Measurements from ENCODE around the gene CDK4. TPM values are rescaled to one million over a fixed set of nuclear protein-coding genes. Genes with fewer than 3 reads are reported as not detected.

Gene CDK4
- total and polyA plus RNA-seq, 4 experiments from 2014 or later = 44.4 to 99.7 (median 66.7) TPM

- peaks cover 57 to 76% (median 67%) of the 10 kb centered on the region in 4 donors for H3K4me1 Mint-ChIP-seq
- Histone ChIP-seq H3K27ac (ENCODE audit: low read depth, low read length) (no peak overlapping the region), H3K27me3 (ENCODE audit: insufficient read depth, low read length) (no peaks in the 10 kb centered on the region), H3K4me1 (ENCODE audit: insufficient read depth, low read length) (peaks cover 66% of the 10 kb centered on the region), H3K4me3 (ENCODE audit: low read length in 2 of 2) (no peak overlapping the region), H3K9me3 (ENCODE audit: control insufficient read depth in 1 of 2, low read length in 2 of 2) (no peaks in the 10 kb centered on the region), H3K36me3 (ENCODE audit: insufficient read depth, low read length) (peaks cover 17% of the 10 kb centered on the region)
- peaks cover 21 to 44% of the 10 kb centered on the region in 2 donors for H3K36me3 Mint-ChIP-seq
- peak overlapping the region in 3 of 8 donors; percentile 36 to 58 (median 52) for H3K4me3 Mint-ChIP-seq
- no peak for DNase-seq
- ChIA-PET CTCF (ENCODE audit: partially characterized antibody) (interaction anchor here (3.0 kb wide), 1 partner anchor 12 kb away, joined by 51 read pairs; the partner anchor contains the start of gene TSPAN31), POLR2A (ENCODE audit: partially characterized antibody) (interaction anchor here (1.0 to 3.9 kb wide), 7 partner anchors 14 to 284 kb away, joined by 3 to 36 read pairs (median 19); partner anchors contain the start of genes ATP23, CTDSP2, EEF1AKMT3 and METTL1)
- intact Hi-C loops (cut with micrococcal nuclease) = loop anchor here (2.0 kb wide), 1 partner anchor 14 kb away; no protein-coding TSS in a partner anchor
- H3K27ac Mint-ChIP-seq = no peak overlapping the region
- H3K27me3 Mint-ChIP-seq = no peaks in the 10 kb centered on the region
- H3K9me3 Mint-ChIP-seq = no peaks in the 10 kb centered on the region
These were observed 3.0 kb upstream of the CDK4 start for GRCh38 chr12:57755194-57755453.

GRCh38 chr12:57754411-57755193 is 2.5 kb upstream of the CDK4 start, which contains the start of gene MARCHF9:
Gene MARCHF9, plus strand, starts transcription at chr12:57755103. Its CDS starts 426 bp downstream, at chr12:57755529.
- Histone ChIP-seq H3K27ac (ENCODE audit: low read depth, low read length) (peak within 1 kb of the TSS; percentile 82), H3K4me3 (ENCODE audit: low read length in 2 of 2) (peak within 1 kb of the TSS in 1 of 2 donors; percentile 50), H3K4me1 (ENCODE audit: insufficient read depth, low read length) (peaks cover 62% of the 10 kb centered on the region), H3K9me3 (ENCODE audit: control insufficient read depth in 1 of 2, low read length in 2 of 2) (no peaks in the 10 kb centered on the region), H3K27me3 (ENCODE audit: insufficient read depth, low read length) (no peaks in the 10 kb centered on the region), H3K36me3 (ENCODE audit: insufficient read depth, low read length) (peaks cover 17% of the 10 kb centered on the region)
- peak within 1 kb of the TSS; percentile 91 to 100 (median 99) for H3K27ac Mint-ChIP-seq
- H3K27me3 Mint-ChIP-seq = no peaks in the 10 kb centered on the region
- H3K4me3 Mint-ChIP-seq = peak within 1 kb of the TSS; percentile 88 to 98 (median 95)
- no peaks in the 10 kb centered on the region for H3K9me3 Mint-ChIP-seq
- intact Hi-C loops (cut with micrococcal nuclease) = loop anchor here (2.0 to 5.0 kb wide), 3 partner anchors 14 to 667 kb away; partner anchors contain the start of genes CTDSP2 and NAB2
- H3K36me3 Mint-ChIP-seq = peaks cover 21 to 42% of the 10 kb centered on the region in 2 donors
- peaks cover 54 to 71% (median 62%) of the 10 kb centered on the region in 4 donors for H3K4me1 Mint-ChIP-seq
- ChIA-PET POLR2A (ENCODE audit: partially characterized antibody) (interaction anchor here (0.6 to 3.9 kb wide), 11 partner anchors 10 to 1823 kb away, joined by 3 to 36 read pairs (median 8); partner anchors contain the start of genes ATP23, CTDSP2, EEF1AKMT3 and METTL1), CTCF (ENCODE audit: partially characterized antibody) (interaction anchor here (0.9 to 3.0 kb wide), 4 partner anchors 9 to 27 kb away, joined by 3 to 51 read pairs (median 3); partner anchors contain the start of gene TSPAN31)
- DNase-seq = peak; percentile 83 to 95 (median 85)

- Mint-ChIP-seq H3K27ac (peak overlapping the region; percentile 87 to 100 (median 99)), H3K4me3 (peak overlapping the region; percentile 82 to 98 (median 95)), H3K27me3 (no peaks in the 10 kb centered on the region), H3K9me3 (no peaks in the 10 kb centered on the region), H3K36me3 (peaks cover 19 to 40% of the 10 kb centered on the region in 2 donors), H3K4me1 (peaks cover 50 to 65% (median 57%) of the 10 kb centered on the region in 4 donors)
- no peak for DNase-seq
- ChIA-PET POLR2A (ENCODE audit: partially characterized antibody) (interaction anchor here (0.6 to 3.9 kb wide), 10 partner anchors 9 to 1822 kb away, joined by 3 to 36 read pairs (median 12); partner anchors contain the start of genes ATP23, CTDSP2, EEF1AKMT3 and METTL1), CTCF (ENCODE audit: partially characterized antibody) (interaction anchor here (0.9 to 1.0 kb wide), 3 partner anchors 9 to 27 kb away, joined by 3 read pairs; partner anchors contain the start of gene TSPAN31)
- intact Hi-C loops (cut with micrococcal nuclease) = loop anchor here (2.0 to 5.0 kb wide), 3 partner anchors 13 to 667 kb away; partner anchors contain the start of genes CTDSP2 and NAB2
- Histone ChIP-seq H3K36me3 (ENCODE audit: insufficient read depth, low read length) (peaks cover 21% of the 10 kb centered on the region), H3K27ac (ENCODE audit: low read depth, low read length) (peak overlapping the region; percentile 82), H3K27me3 (ENCODE audit: insufficient read depth, low read length) (no peaks in the 10 kb centered on the region), H3K4me1 (ENCODE audit: insufficient read depth, low read length) (peaks cover 54% of the 10 kb centered on the region), H3K4me3 (ENCODE audit: low read length in 2 of 2) (peak overlapping the region in 1 of 2 donors; percentile 29), H3K9me3 (ENCODE audit: control insufficient read depth in 1 of 2, low read length in 2 of 2) (no peaks in the 10 kb centered on the region)
These were observed 1.7 kb upstream of the CDK4 start for GRCh38 chr12:57753756-57754337.

GRCh38 chr12:57752668-57753000 is 524 bp upstream of the CDK4 start:
- H3K27ac ChIP-seq (ENCODE audit: low read depth, low read length) = peak overlapping the region; percentile 82
- H3K27me3 ChIP-seq (ENCODE audit: insufficient read depth, low read length) = no peaks in the 10 kb centered on the region
- H3K4me3 ChIP-seq (ENCODE audit: low read length in 2 of 2) = peak overlapping the region in 1 of 2 donors; percentile 6
- no peaks in the 10 kb centered on the region for H3K9me3 ChIP-seq (ENCODE audit: control insufficient read depth in 1 of 2, low read length in 2 of 2)
- H3K36me3 Mint-ChIP-seq = peaks cover 19 to 37% of the 10 kb centered on the region in 2 donors
- H3K36me3 ChIP-seq (ENCODE audit: insufficient read depth, low read length) = peaks cover 16% of the 10 kb centered on the region
- intact Hi-C loops (cut with micrococcal nuclease) = loop anchor here (1.0 to 5.0 kb wide), 5 partner anchors 8 to 665 kb away; partner anchors contain the start of genes CTDSP2, EEF1AKMT3, METTL1 and NAB2
- peak overlapping the region; percentile 82 to 98 (median 90) for H3K4me3 Mint-ChIP-seq
- POLR2A ChIA-PET (ENCODE audit: partially characterized antibody) = interaction anchor here (0.7 to 1.3 kb wide), 8 partner anchors 9 to 1823 kb away, joined by 3 to 21 read pairs (median 4); partner anchors contain the start of genes CYP27B1, DDIT3, EEF1AKMT3 and METTL1
- H3K9me3 Mint-ChIP-seq = no peaks in the 10 kb centered on the region
- H3K4me1 Mint-ChIP-seq = peaks cover 46 to 57% (median 53%) of the 10 kb centered on the region in 4 donors
- CTCF ChIA-PET (ENCODE audit: partially characterized antibody) = interaction anchor here (1.0 to 1.2 kb wide), 3 partner anchors 12 to 59 kb away, joined by 3 to 5 read pairs (median 4); partner anchors contain the start of gene OS9
- H3K27me3 Mint-ChIP-seq = no peaks in the 10 kb centered on the region
- DNase-seq = no peak
- peak overlapping the region; percentile 87 to 100 (median 99) for H3K27ac Mint-ChIP-seq
- H3K4me1 ChIP-seq (ENCODE audit: insufficient read depth, low read length) = peaks cover 52% of the 10 kb centered on the region

GRCh38 chr12:57751432-57751787 is 700 bp downstream of the CDK4 start:
- Mint-ChIP-seq H3K9me3 (no peaks in the 10 kb centered on the region), H3K4me3 (peak overlapping the region; percentile 82 to 98 (median 90)), H3K4me1 (peaks cover 40 to 53% (median 47%) of the 10 kb centered on the region in 4 donors), H3K27me3 (no peaks in the 10 kb centered on the region), H3K27ac (peak overlapping the region; percentile 87 to 100 (median 99)), H3K36me3 (peaks cover 19 to 41% of the 10 kb centered on the region in 2 donors)
- Histone ChIP-seq H3K27me3 (ENCODE audit: insufficient read depth, low read length) (no peaks in the 10 kb centered on the region), H3K4me1 (ENCODE audit: insufficient read depth, low read length) (peaks cover 44% of the 10 kb centered on the region), H3K27ac (ENCODE audit: low read depth, low read length) (peak overlapping the region; percentile 82), H3K9me3 (ENCODE audit: control insufficient read depth in 1 of 2, low read length in 2 of 2) (no peaks in the 10 kb centered on the region), H3K36me3 (ENCODE audit: insufficient read depth, low read length) (peaks cover 25% of the 10 kb centered on the region), H3K4me3 (ENCODE audit: low read length in 2 of 2) (peak overlapping the region; percentile 30 to 80)
- CTCF ChIA-PET (ENCODE audit: partially characterized antibody) = interaction anchor here (0.7 to 1.2 kb wide), 3 partner anchors 10 to 57 kb away, joined by 3 to 5 read pairs (median 4); partner anchors contain the start of gene OS9
- intact Hi-C loops (cut with micrococcal nuclease) = loop anchor here (5.0 kb wide), 2 partner anchors 96 to 664 kb away; partner anchors contain the start of genes CTDSP2 and NAB2
- no peak for DNase-seq
- POLR2A ChIA-PET (ENCODE audit: partially characterized antibody) = interaction anchor here (1.0 to 2.1 kb wide), 7 partner anchors 8 to 160 kb away, joined by 3 to 21 read pairs (median 5); partner anchors contain the start of genes CYP27B1, EEF1AKMT3, METTL1 and PIP4K2C

GRCh38 chr12:57750561-57751431 is 1.3 kb downstream of the CDK4 start:
- no peaks in the 10 kb centered on the region for H3K27me3 ChIP-seq (ENCODE audit: insufficient read depth, low read length)
- Mint-ChIP-seq H3K4me1 (peaks cover 42 to 54% (median 49%) of the 10 kb centered on the region in 4 donors), H3K27me3 (no peaks in the 10 kb centered on the region), H3K36me3 (peaks cover 19 to 41% of the 10 kb centered on the region in 2 donors), H3K9me3 (no peaks in the 10 kb centered on the region), H3K4me3 (peak overlapping the region; percentile 39 to 98 (median 89)), H3K27ac (peak overlapping the region; percentile 87 to 100 (median 99))
- H3K4me1 ChIP-seq (ENCODE audit: insufficient read depth, low read length) = peaks cover 43% of the 10 kb centered on the region
- peak overlapping the region; percentile 30 to 80 for H3K4me3 ChIP-seq (ENCODE audit: low read length in 2 of 2)
- H3K27ac ChIP-seq (ENCODE audit: low read depth, low read length) = peak overlapping the region; percentile 82
- POLR2A ChIA-PET (ENCODE audit: partially characterized antibody) = interaction anchor here (1.4 to 2.1 kb wide), 2 partner anchors 9 to 227 kb away, joined by 4 to 9 read pairs; no protein-coding TSS in a partner anchor
- peaks cover 25% of the 10 kb centered on the region for H3K36me3 ChIP-seq (ENCODE audit: insufficient read depth, low read length)
- CTCF ChIA-PET (ENCODE audit: partially characterized antibody) = interaction anchor here (0.7 to 1.4 kb wide), 3 partner anchors 8 to 9 kb away, joined by 3 to 5 read pairs (median 3); no protein-coding TSS in a partner anchor
- H3K9me3 ChIP-seq (ENCODE audit: control insufficient read depth in 1 of 2, low read length in 2 of 2) = no peaks in the 10 kb centered on the region
- no peak for DNase-seq
- intact Hi-C loops (cut with micrococcal nuclease) = loop anchor here (5.0 kb wide), 2 partner anchors 97 to 663 kb away; partner anchors contain the start of genes CTDSP2 and NAB2

Measured in CD4-positive, alpha-beta memory T cell (primary cell).